Type B pancreatic cell (in vitro differentiated cells): Measurements from ENCODE around the gene MRPS14. TPM values are rescaled to one million over a fixed set of nuclear protein-coding genes. Genes with fewer than 3 reads are reported as not detected.

ENCODE experiments used
- DNase-seq: peaks from one replicate; pipeline ENCODE4 v3.0.0; 2021; ENCODE audit warnings: mixed read lengths; ENCODE audit not compliant: unreplicated experiment; ENCODE audit errors: extremely low spot score
- H3K27ac Mint-ChIP-seq: 2 replicates; pipeline ENCODE4 v1.8.0; 2021; ENCODE audit warnings: mild to moderate bottlenecking, mixed read lengths
- H3K27me3 Mint-ChIP-seq: 2 replicates; pipeline ENCODE4 v1.8.0; 2021; ENCODE audit warnings: mixed read lengths
- H3K36me3 Mint-ChIP-seq: 2 replicates; pipeline ENCODE4 v1.8.0; 2021; ENCODE audit warnings: mixed read lengths
- H3K4me1 Mint-ChIP-seq: one replicate; pipeline ENCODE4 v1.8.0; 2021; ENCODE audit warnings: mixed read lengths; ENCODE audit not compliant: unreplicated experiment
- H3K4me3 Mint-ChIP-seq: 2 replicates; pipeline ENCODE4 v1.8.0; 2021; ENCODE audit warnings: mild to moderate bottlenecking, mixed read lengths
- H3K9me3 Mint-ChIP-seq: 2 replicates; pipeline ENCODE4 v1.8.0; 2021; ENCODE audit warnings: mixed read lengths
- total RNA-seq: library from RNA; stranded (reverse); gene quantifications from 2 replicates; pipeline ENCODE4 v1.2.1, GENCODE V29; 2021; ENCODE audit warnings: low replicate concordance
- TF ChIP-seq, protein P1 (sequence below): fragments of 200-600 bp; sonication (generic); conservative IDR thresholded peaks from 2 replicates; pipeline ENCODE4 v1.5.0; 2021; ENCODE audit warnings: antibody characterized with exemption, mild to moderate bottlenecking

Gene MRPS14
- total RNA-seq, 1 donor from 2014 or later = 35.7 TPM

DNA sequence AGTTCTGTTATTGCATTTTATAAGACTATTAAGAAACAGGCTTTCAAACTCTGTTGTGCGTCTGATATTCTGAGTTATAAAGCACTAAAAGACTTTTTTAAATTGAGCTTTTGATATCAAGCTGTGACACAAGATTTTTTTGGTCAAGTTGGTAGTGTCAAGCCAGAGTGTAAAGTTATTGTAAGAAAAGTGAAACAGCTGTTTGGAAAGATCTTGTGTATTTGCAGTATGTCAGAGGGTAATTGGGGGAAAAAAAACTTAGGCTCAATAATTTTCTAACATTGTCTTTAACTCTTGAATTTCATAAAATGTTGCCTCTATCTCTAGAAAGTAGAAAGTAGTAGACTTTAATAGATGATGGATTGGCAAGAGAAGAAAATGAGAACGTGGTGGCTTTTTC lies 19.7 kb downstream of the MRPS14 start:
- TF ChIP-seq, protein P1, sequence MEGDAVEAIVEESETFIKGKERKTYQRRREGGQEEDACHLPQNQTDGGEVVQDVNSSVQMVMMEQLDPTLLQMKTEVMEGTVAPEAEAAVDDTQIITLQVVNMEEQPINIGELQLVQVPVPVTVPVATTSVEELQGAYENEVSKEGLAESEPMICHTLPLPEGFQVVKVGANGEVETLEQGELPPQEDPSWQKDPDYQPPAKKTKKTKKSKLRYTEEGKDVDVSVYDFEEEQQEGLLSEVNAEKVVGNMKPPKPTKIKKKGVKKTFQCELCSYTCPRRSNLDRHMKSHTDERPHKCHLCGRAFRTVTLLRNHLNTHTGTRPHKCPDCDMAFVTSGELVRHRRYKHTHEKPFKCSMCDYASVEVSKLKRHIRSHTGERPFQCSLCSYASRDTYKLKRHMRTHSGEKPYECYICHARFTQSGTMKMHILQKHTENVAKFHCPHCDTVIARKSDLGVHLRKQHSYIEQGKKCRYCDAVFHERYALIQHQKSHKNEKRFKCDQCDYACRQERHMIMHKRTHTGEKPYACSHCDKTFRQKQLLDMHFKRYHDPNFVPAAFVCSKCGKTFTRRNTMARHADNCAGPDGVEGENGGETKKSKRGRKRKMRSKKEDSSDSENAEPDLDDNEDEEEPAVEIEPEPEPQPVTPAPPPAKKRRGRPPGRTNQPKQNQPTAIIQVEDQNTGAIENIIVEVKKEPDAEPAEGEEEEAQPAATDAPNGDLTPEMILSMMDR = no peak
- H3K27ac Mint-ChIP-seq = no peak overlapping the region

DNA sequence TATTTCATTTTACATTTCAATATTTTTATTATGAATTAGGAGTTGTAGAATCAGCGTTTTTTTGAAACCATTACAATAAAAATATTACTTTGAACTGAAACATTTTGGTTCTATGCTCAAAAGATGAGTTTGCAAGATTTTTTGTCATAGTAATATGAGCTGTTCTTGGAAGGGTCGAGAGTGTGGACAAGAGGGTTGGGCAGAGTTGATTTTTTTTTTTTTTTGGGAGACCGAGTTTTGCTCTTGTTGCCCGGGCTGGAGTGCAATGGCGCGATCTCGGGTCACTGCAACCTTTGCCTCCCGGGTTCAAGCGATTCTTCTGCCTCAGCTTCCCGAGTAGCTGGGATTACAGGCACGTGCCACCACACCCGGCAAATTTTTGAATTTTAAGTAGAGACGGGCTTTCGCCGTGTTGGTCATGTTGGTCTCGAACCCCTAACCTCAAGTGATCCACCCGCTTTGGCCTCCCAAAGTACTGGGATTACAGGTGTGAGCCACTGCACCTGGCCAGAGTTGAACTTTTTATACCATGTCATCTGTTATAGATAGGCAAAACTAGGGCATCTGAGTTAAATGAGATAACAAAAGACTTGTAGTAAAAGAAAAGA lies 20.2 kb downstream of the MRPS14 start:
- no peaks in the 10 kb centered on the region for H3K9me3 Mint-ChIP-seq
- DNase-seq = no peak
- H3K27me3 Mint-ChIP-seq = no peaks in the 10 kb centered on the region
- H3K27ac Mint-ChIP-seq = no peak overlapping the region
- peaks cover 10% of the 10 kb centered on the region for H3K36me3 Mint-ChIP-seq
- peaks cover 20% of the 10 kb centered on the region for H3K4me1 Mint-ChIP-seq
- TF ChIP-seq, protein P1 = no peak
- no peak overlapping the region for H3K4me3 Mint-ChIP-seq

More for the DNA sequence above, 19.7 kb downstream of the MRPS14 start:
- Mint-ChIP-seq H3K36me3 (peaks cover 15% of the 10 kb centered on the region), H3K4me3 (no peak overlapping the region), H3K9me3 (no peaks in the 10 kb centered on the region), H3K4me1 (peaks cover 20% of the 10 kb centered on the region), H3K27me3 (no peaks in the 10 kb centered on the region)
- DNase-seq = no peak

DNA sequence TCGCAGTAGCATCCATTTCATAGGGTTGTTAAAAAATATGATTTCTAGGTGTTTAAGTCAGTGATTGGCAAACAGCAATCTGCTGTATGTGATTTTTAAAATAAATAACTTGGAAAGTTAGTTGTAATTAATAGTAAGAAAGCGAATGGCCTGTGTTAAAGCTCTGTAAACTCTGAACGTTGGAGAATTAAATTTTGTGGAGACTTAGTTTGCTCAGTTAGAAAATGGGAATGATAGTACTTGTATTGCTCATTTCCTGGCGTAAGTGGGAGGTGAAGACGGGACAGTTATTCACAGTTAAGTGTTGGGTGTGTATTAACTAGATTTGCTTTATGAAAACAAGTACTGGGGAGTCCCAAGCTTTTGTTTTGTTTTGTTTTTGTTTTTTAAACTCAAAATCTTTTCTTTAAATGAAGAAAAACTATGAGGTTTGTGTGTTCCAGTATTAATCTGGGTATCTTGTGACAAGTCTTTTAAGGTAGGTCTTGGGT lies 22.5 kb downstream of the MRPS14 start:
- no peaks in the 10 kb centered on the region for H3K9me3 Mint-ChIP-seq
- no peak overlapping the region for H3K27ac Mint-ChIP-seq

DNA sequence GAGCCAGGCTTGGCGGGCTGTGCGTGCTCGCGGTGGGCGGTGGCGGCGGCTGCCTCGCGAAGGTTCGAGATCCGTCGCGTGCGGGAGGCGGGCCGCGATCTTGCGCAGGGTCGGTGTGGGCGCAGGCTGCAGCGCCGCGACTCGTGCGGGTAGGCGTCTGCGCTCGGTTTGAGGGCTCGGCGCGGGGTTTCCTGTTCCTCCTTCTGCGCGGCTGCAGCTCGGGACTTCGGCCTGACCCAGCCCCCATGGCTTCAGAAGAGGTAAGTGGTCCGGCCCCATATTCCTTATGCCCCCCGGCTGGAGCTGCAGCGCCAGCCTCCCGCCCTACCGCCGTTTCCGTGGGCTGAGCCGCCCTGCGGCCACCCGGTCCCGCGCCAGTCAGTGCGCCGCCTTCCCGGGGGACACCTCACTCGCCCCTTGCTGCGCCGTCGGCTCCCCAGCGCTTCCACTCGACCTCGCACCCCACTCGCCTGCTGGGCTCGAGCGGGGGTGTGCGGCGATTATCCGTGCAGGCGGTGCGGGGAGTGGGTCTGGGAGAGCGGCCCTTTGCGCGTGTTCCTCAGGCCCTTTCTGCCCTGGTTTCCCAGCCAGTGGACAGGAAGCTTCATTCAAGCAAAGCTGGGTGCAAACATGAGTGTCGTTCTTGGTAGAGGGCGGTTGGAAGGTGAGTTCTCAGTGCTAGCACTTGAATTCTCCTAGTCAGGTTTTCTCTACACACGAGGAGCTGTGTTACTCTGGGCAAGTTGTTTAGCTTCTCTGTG lies 23.1 kb downstream of the MRPS14 start, which contains the start of gene CACYBP:
Gene CACYBP, plus strand, starts transcription at position 12 of the 761 bp plus-strand sequence. Its CDS starts 234 bp downstream, at position 246.
- no peak within 1 kb of the TSS for H3K27ac Mint-ChIP-seq
- H3K4me3 Mint-ChIP-seq = no peak within 1 kb of the TSS
- H3K4me1 Mint-ChIP-seq = peaks cover 25% of the 10 kb centered on the region
- H3K9me3 Mint-ChIP-seq = no peaks in the 10 kb centered on the region
- TF ChIP-seq, protein P1 = no peak
- peaks cover under 1% of the 10 kb centered on the region for H3K36me3 Mint-ChIP-seq
- no peaks in the 10 kb centered on the region for H3K27me3 Mint-ChIP-seq
- peak; percentile 73 for DNase-seq

More for the DNA sequence above, 22.5 kb downstream of the MRPS14 start:
- H3K36me3 Mint-ChIP-seq = peaks cover 7% of the 10 kb centered on the region
- H3K27me3 Mint-ChIP-seq = no peaks in the 10 kb centered on the region
- peaks cover 25% of the 10 kb centered on the region for H3K4me1 Mint-ChIP-seq
- TF ChIP-seq, protein P1 = no peak
- DNase-seq = no peak
- H3K4me3 Mint-ChIP-seq = no peak overlapping the region

DNA sequence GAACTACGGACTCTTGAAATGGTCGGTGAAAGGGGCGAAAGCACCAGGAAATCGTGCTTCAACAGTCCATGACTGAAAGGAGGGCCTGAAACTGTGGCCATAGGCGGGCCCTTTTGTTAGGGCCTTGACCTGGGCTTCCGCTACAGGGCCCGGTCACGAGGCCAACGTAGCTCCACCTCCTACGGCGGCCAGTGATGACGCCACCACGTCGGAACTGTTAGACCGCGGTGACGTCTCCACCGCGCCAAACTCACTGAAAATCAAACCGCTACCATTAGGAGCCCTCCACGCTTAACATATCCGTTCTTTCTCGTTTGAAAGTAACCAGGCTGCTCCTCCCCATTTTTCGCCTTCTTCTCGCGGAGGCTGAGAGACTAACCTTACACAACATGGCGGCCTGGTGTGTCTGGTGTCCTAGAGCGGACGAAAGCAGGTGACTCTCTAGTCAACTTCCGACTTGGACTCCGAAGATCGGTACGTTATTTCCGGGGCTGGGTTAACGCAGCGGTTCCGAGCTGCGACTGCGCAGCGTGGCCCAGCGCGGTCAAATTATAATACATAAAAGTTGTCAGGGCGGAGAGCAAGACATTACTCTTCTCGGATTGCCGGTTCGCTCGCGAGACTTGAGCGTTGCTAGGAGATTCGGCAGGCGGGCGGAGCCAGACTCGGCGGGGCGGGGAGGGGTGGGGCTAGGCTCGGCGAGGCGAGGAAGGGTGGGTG lies 23.8 kb downstream of the MRPS14 start:
- TF ChIP-seq, protein P1 = no peak
- Mint-ChIP-seq H3K36me3 (no peaks in the 10 kb centered on the region), H3K9me3 (no peaks in the 10 kb centered on the region), H3K27me3 (no peaks in the 10 kb centered on the region), H3K4me3 (no peak overlapping the region), H3K4me1 (peaks cover 25% of the 10 kb centered on the region), H3K27ac (no peak overlapping the region)
- peak; percentile 98 for DNase-seq
